A549 treated with AZD9567 at 1 μM for 4 hours (cell line): ENCODE data around the gene CDH18. TPM values are rescaled to one million over a fixed set of nuclear protein-coding genes. Genes with fewer than 3 reads are reported as not detected.

Experiments used
- total RNA-seq: library from RNA; stranded (reverse); fragments of 200-300 nt; extraction: Qiagen RNA extraction; gene quantifications from 5 replicates; pipeline ENCODE4 v1.2.3, GENCODE V29; 2022; ENCODE audit not compliant: insufficient read depth

The CDH18 gene, protein sequence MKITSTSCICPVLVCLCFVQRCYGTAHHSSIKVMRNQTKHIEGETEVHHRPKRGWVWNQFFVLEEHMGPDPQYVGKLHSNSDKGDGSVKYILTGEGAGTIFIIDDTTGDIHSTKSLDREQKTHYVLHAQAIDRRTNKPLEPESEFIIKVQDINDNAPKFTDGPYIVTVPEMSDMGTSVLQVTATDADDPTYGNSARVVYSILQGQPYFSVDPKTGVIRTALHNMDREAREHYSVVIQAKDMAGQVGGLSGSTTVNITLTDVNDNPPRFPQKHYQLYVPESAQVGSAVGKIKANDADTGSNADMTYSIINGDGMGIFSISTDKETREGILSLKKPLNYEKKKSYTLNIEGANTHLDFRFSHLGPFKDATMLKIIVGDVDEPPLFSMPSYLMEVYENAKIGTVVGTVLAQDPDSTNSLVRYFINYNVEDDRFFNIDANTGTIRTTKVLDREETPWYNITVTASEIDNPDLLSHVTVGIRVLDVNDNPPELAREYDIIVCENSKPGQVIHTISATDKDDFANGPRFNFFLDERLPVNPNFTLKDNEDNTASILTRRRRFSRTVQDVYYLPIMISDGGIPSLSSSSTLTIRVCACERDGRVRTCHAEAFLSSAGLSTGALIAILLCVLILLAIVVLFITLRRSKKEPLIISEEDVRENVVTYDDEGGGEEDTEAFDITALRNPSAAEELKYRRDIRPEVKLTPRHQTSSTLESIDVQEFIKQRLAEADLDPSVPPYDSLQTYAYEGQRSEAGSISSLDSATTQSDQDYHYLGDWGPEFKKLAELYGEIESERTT
- total RNA-seq: not detected in 5 replicates

DNA sequence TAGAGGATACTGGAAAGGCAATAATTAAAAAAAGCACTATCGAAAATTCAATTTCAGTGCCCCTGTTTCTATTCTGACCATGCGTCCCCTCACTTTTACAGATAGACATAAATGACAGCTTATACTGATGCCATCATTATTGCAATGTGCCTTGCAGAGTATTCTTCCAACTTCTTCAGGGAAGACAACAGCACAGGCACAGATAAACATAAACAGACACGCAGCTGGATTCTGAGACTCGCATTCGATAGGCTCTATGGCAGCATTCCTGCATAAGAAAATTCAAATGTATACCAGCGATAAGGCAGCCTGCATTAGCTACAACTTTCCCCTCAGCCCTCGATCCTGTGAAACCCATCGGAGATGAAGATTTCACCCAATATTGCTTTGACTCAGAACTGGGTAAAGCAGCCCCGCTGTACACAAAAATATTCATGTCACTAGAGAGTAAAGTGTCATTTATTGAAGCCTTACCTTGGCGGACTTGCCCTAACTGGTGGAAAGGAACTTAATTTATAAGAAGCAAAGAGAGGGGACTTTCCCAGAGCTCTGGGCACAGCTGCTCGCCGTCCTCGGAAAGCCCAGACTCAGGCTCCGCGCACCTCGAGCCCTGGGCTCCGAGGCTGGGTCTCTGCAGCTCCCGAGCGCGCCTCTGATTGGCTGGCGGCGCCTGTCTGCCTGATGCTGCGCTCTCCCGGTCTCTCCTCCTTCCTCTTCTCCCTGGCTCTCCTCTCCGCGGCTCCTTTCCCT is at the start of gene CDH18:
Gene CDH18 (minus strand): TSS at position 589 of the 750 bp plus-strand sequence. CDS start 149,214 bp downstream, outside the sequence.

